Caki2 (cell line): ENCODE data around the gene APLNR. TPM values are rescaled to one million over a fixed set of nuclear protein-coding genes. Genes with fewer than 3 reads are reported as not detected.
A peak's percentile ranks its signal among the peaks of the same experiment; 100 is the strongest.

ENCODE experiments used
- DNase-seq: peaks from one replicate; pipeline ENCODE4 v3.0.0-alpha.2; 2015; ENCODE audit warnings: low read depth
- in situ Hi-C: cut with HindIII; loops from 2 replicates; pipeline ENCODE4 v1.10.0; 2016; ENCODE audit warnings: low sequenced_read_pairs, low pct_unique_long_range_greater_than_20kb, mixed read lengths
- total RNA-seq: library from RNA; depleted of rRNA; stranded (reverse); fragments of >200 nt; shearing (Covaris generic); gene quantifications from 2 replicates; pipeline ENCODE4 v1.2.3, GENCODE V29; 2014; ENCODE audit warnings: low replicate concordance

The APLNR gene
- total RNA-seq, 1 experiment from 2014 or later: not detected

- no peak for DNase-seq
- in situ Hi-C loops: no loop called here
Observed at GRCh38 chr11:57228600-57228999, 8.4 kb downstream of the APLNR start.

- peak; percentile 2 for DNase-seq
- in situ Hi-C loops: no loop called here
Observed at GRCh38 chr11:57224537-57224936, 12.5 kb downstream of the APLNR start.

GRCh38 chr11:57224128-57224527 lies 12.9 kb downstream of the APLNR start:
- in situ Hi-C loops: no loop called here

GRCh38 chr11:57223601-57224000 lies 13.4 kb downstream of the APLNR start:
- no peak for DNase-seq
- in situ Hi-C loops: no loop called here

More at GRCh38 chr11:57224128-57224527, 12.9 kb downstream of the APLNR start:
- DNase-seq: no peak

- in situ Hi-C loops: no loop called here
- no peak for DNase-seq
Observed at GRCh38 chr11:57222239-57222638, 14.8 kb downstream of the APLNR start.

GRCh38 chr11:57219021-57219627 lies 17.9 kb downstream of the APLNR start:
- in situ Hi-C loops: no loop called here

GRCh38 chr11:57217053-57217452 lies 20.0 kb downstream of the APLNR start:
- in situ Hi-C loops: no loop called here
- no peak for DNase-seq

More at GRCh38 chr11:57219021-57219627, 17.9 kb downstream of the APLNR start:
- DNase-seq: no peak

- in situ Hi-C loops: no loop called here
- no peak for DNase-seq
Observed at GRCh38 chr11:57216463-57216862, 20.6 kb downstream of the APLNR start.

- DNase-seq: no peak
- in situ Hi-C loops: no loop called here
Observed at GRCh38 chr11:57214494-57214893, 22.6 kb downstream of the APLNR start.

GRCh38 chr11:57214098-57214417 lies 23.0 kb downstream of the APLNR start:
- in situ Hi-C loops: no loop called here

GRCh38 chr11:57213342-57214097 lies 23.5 kb downstream of the APLNR start:
- in situ Hi-C loops: no loop called here
- DNase-seq: no peak

More at GRCh38 chr11:57214098-57214417, 23.0 kb downstream of the APLNR start:
- no peak for DNase-seq

- no peak for DNase-seq
- in situ Hi-C loops: no loop called here
Observed at GRCh38 chr11:57210781-57211180, 26.3 kb downstream of the APLNR start.

- DNase-seq: no peak
- in situ Hi-C loops: no loop called here
Observed at GRCh38 chr11:57207168-57207567, 29.9 kb downstream of the APLNR start.

- in situ Hi-C loops: no loop called here
- DNase-seq: no peak
Observed at GRCh38 chr11:57205041-57205641, 31.9 kb downstream of the APLNR start.

GRCh38 chr11:57203882-57204480 lies 33.1 kb downstream of the APLNR start:
- no peak for DNase-seq
- in situ Hi-C loops: no loop called here

- in situ Hi-C loops: no loop called here
- DNase-seq: no peak
Observed at GRCh38 chr11:57203359-57203758, 33.7 kb downstream of the APLNR start.

GRCh38 chr11:57202281-57202680 lies 34.8 kb downstream of the APLNR start:
- DNase-seq: no peak
- in situ Hi-C loops: no loop called here

GRCh38 chr11:57200917-57201316 lies 36.1 kb downstream of the APLNR start:
- DNase-seq: no peak
- in situ Hi-C loops: no loop called here

- in situ Hi-C loops: no loop called here
- DNase-seq: no peak
Observed at GRCh38 chr11:57199330-57199729, 37.7 kb downstream of the APLNR start.
